Lower leg skin (tissue), 3 donors: ENCODE results near the gene LIN9.

Experiments
- POLR2A ChIP-seq, 2 donors: fragments of 450-650 bp; IDR thresholded peaks; one replicate each; pipeline ENCODE4 v1.6.1; 2016 to 2017; ENCODE audit warnings: antibody characterized with exemption in 2 of 2, mild to moderate bottlenecking in 1 of 2, moderate library complexity in 1 of 2
- TF ChIP-seq, protein P1 (sequence below), 3 donors: fragments of 450-650 bp; IDR thresholded peaks; one replicate each; pipeline ENCODE4 v1.5.1; 2016; ENCODE audit warnings: antibody characterized with exemption in 3 of 3, mild to moderate bottlenecking in 3 of 3, moderate library complexity in 2 of 3

DNA sequence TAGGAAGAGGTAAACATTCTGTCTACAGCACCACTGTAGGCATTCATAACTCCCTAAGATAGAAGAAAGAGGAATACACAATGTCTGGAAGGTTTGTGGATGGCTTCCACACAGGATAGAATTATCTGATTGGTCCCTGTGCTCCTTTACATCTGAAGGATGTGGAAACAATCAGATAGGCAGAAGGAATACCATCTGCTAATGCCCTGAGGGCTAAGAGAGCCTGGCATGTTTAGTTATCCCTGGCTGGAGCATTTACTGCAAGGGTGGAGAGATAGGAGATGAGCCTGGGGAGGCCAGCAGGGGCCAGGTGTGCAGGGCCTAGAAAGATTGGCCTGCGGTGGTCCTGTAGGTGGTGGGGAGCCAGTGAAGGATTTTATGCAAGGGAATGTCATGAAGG, 113.8 kb downstream of the LIN9 start:
- TF ChIP-seq, protein P1, sequence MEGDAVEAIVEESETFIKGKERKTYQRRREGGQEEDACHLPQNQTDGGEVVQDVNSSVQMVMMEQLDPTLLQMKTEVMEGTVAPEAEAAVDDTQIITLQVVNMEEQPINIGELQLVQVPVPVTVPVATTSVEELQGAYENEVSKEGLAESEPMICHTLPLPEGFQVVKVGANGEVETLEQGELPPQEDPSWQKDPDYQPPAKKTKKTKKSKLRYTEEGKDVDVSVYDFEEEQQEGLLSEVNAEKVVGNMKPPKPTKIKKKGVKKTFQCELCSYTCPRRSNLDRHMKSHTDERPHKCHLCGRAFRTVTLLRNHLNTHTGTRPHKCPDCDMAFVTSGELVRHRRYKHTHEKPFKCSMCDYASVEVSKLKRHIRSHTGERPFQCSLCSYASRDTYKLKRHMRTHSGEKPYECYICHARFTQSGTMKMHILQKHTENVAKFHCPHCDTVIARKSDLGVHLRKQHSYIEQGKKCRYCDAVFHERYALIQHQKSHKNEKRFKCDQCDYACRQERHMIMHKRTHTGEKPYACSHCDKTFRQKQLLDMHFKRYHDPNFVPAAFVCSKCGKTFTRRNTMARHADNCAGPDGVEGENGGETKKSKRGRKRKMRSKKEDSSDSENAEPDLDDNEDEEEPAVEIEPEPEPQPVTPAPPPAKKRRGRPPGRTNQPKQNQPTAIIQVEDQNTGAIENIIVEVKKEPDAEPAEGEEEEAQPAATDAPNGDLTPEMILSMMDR (IDR thresholded peaks at IDR 0.05): no peak
- TF ChIP-seq POLR2A (IDR thresholded peaks at IDR 0.05): no peak
